HUES48 (cell line): Measurements from ENCODE around the gene NADK.
A peak's percentile ranks its signal among the peaks of the same experiment; 100 is the strongest.
"Not testable (repeated sequence)": the region's sequence is repeated elsewhere in the genome, so short reads cannot be mapped to it uniquely, and the experiment has no call there.

ENCODE experiments used
- H3K27ac ChIP-seq: one replicate; pipeline ENCODE4 v1.7.0; 2013; ENCODE audit warnings: low read depth, low read length, inconsistent platforms
- H3K27me3 ChIP-seq: 2 replicates; pipeline ENCODE4 v1.6.1; 2013; ENCODE audit warnings: mild to moderate bottlenecking, low read length; ENCODE audit not compliant: control insufficient read depth, insufficient read depth
- H3K36me3 ChIP-seq: 2 replicates; pipeline ENCODE4 v1.6.1; 2013; ENCODE audit warnings: low read length; ENCODE audit not compliant: control insufficient read depth, insufficient read depth
- H3K4me1 ChIP-seq: 2 replicates; pipeline ENCODE4 v1.6.1; 2013; ENCODE audit warnings: mild to moderate bottlenecking, low read length; ENCODE audit not compliant: control insufficient read depth, insufficient read depth
- H3K4me3 ChIP-seq: 2 replicates; pipeline ENCODE4 v1.5.1; 2013; ENCODE audit warnings: mild to moderate bottlenecking, low read depth, low read length
- H3K9ac ChIP-seq: 2 replicates; pipeline ENCODE4 v1.6.1; 2013; ENCODE audit warnings: mild to moderate bottlenecking, low read depth, low read length, moderate library complexity
- H3K9me3 ChIP-seq: 2 replicates; pipeline ENCODE4 v1.6.1; 2013; ENCODE audit warnings: low read length; ENCODE audit not compliant: control insufficient read depth, insufficient read depth

NADK gene

GRCh38 chr1:1753607-1754005 is 24.7 kb downstream of the NADK start:
- Histone ChIP-seq H3K4me1 (no peaks in the 10 kb centered on the region), H3K9me3 (no peaks in the 10 kb centered on the region), H3K27ac (no peak overlapping the region), H3K4me3 (no peak overlapping the region), H3K27me3 (no peaks in the 10 kb centered on the region), H3K36me3 (peaks cover 63% of the 10 kb centered on the region), H3K9ac (no peak overlapping the region)

GRCh38 chr1:1752636-1753606 is 25.3 kb downstream of the NADK start:
- no peak overlapping the region for H3K4me3 ChIP-seq
- H3K27ac ChIP-seq, result peak overlapping the region; percentile 33
- no peaks in the 10 kb centered on the region for H3K4me1 ChIP-seq
- no peaks in the 10 kb centered on the region for H3K9me3 ChIP-seq
- peaks cover 56% of the 10 kb centered on the region for H3K36me3 ChIP-seq
- H3K27me3 ChIP-seq, result no peaks in the 10 kb centered on the region
- H3K9ac ChIP-seq, result no peak overlapping the region

- Histone ChIP-seq H3K27me3 (no peaks in the 10 kb centered on the region), H3K9me3 (no peaks in the 10 kb centered on the region), H3K4me1 (no peaks in the 10 kb centered on the region), H3K9ac (no peak overlapping the region), H3K27ac (peak overlapping the region; percentile 33), H3K4me3 (no peak overlapping the region), H3K36me3 (peaks cover 49% of the 10 kb centered on the region)
These were observed 26.1 kb downstream of the NADK start for GRCh38 chr1:1752190-1752589.

- not testable (repeated sequence) for H3K9ac ChIP-seq, H3K9me3 ChIP-seq, H3K27ac ChIP-seq, H3K4me3 ChIP-seq, H3K4me1 ChIP-seq, H3K27me3 ChIP-seq
- peaks cover 28% of the 10 kb centered on the region for H3K36me3 ChIP-seq
These were observed 28.3 kb downstream of the NADK start for GRCh38 chr1:1749941-1750340.

GRCh38 chr1:1748686-1749321 is 29.5 kb downstream of the NADK start:
- Histone ChIP-seq H3K4me1 (no peaks in the 10 kb centered on the region), H3K9ac (no peak overlapping the region), H3K4me3 (no peak overlapping the region), H3K27ac (no peak overlapping the region), H3K36me3 (peaks cover 18% of the 10 kb centered on the region), H3K27me3 (no peaks in the 10 kb centered on the region), H3K9me3 (no peaks in the 10 kb centered on the region)

GRCh38 chr1:1746566-1746909 is 31.7 kb downstream of the NADK start:
- H3K36me3 ChIP-seq, H3K9ac ChIP-seq, H3K27me3 ChIP-seq, H3K9me3 ChIP-seq, H3K4me1 ChIP-seq: not testable (repeated sequence)
- H3K27ac ChIP-seq, result peak overlapping the region; percentile 88
- peak overlapping the region; percentile 58; the same call in 1 of the 2 replicates for H3K4me3 ChIP-seq

- Histone ChIP-seq H3K4me3 (peak overlapping the region; percentile 58), H3K27ac (peak overlapping the region; percentile 88), H3K9ac (peak overlapping the region; percentile 77; the same call in 1 of the 2 replicates)
- not testable (repeated sequence) for H3K9me3 ChIP-seq, H3K4me1 ChIP-seq, H3K36me3 ChIP-seq, H3K27me3 ChIP-seq
These were observed 32.4 kb downstream of the NADK start for GRCh38 chr1:1745651-1746565.

- H3K9ac ChIP-seq, H3K36me3 ChIP-seq, H3K27me3 ChIP-seq, H3K4me3 ChIP-seq, H3K27ac ChIP-seq, H3K4me1 ChIP-seq, H3K9me3 ChIP-seq: not testable (repeated sequence)
These were observed 35.7 kb downstream of the NADK start for GRCh38 chr1:1742529-1742928.

GRCh38 chr1:1741013-1741412 is 37.3 kb downstream of the NADK start:
- not testable (repeated sequence) for H3K9ac ChIP-seq, H3K4me3 ChIP-seq, H3K27me3 ChIP-seq, H3K27ac ChIP-seq, H3K36me3 ChIP-seq, H3K9me3 ChIP-seq, H3K4me1 ChIP-seq

GRCh38 chr1:1738799-1739337 is 39.4 kb downstream of the NADK start:
- H3K4me1 ChIP-seq, H3K4me3 ChIP-seq, H3K27ac ChIP-seq, H3K9ac ChIP-seq, H3K9me3 ChIP-seq, H3K36me3 ChIP-seq, H3K27me3 ChIP-seq: not testable (repeated sequence)
